Neural cell (in vitro differentiated cells): ENCODE data around the gene BRI3.

Source experiments
- EZH2 ChIP-seq: fragments of 200-600, 300-800 bp; shearing (Covaris generic), sonication (generic); IDR thresholded peaks from 2 replicates; pipeline ENCODE4 v1.6.1; 2014; ENCODE audit warnings: antibody characterized with exemption, low read length, borderline replicate concordance, mild to moderate bottlenecking; ENCODE audit not compliant: insufficient read depth, poor library complexity, severe bottlenecking
- MXI1 ChIP-seq: fragments of 450-650 bp; conservative IDR thresholded peaks from 2 replicates; pipeline ENCODE4 v1.6.1; 2014; ENCODE audit warnings: antibody characterized with exemption, mild to moderate bottlenecking; ENCODE audit not compliant: poor library complexity, severe bottlenecking
- POLR2AphosphoS5 ChIP-seq: IDR thresholded peaks from 2 replicates; pipeline ENCODE4 v1.6.1; 2012
- SMC3 ChIP-seq: fragments of 450-650 bp; conservative IDR thresholded peaks from 2 replicates; pipeline ENCODE4 v1.6.1; 2014; ENCODE audit warnings: antibody characterized with exemption, mild to moderate bottlenecking, moderate library complexity; ENCODE audit not compliant: poor library complexity
- TAF1 ChIP-seq: IDR thresholded peaks from 2 replicates; pipeline ENCODE4 v1.6.1; 2012; ENCODE audit warnings: low read depth
- TF ChIP-seq, protein P1 (sequence below): fragments of 450-650 bp; IDR thresholded peaks from 2 replicates; pipeline ENCODE4 v1.5.1; 2014; ENCODE audit warnings: antibody characterized with exemption, mild to moderate bottlenecking, moderate library complexity; ENCODE audit not compliant: poor library complexity, severe bottlenecking
- TF ChIP-seq, protein P2 (sequence below): IDR thresholded peaks from 2 replicates; pipeline ENCODE4 v1.6.1; 2012; ENCODE audit warnings: borderline replicate concordance

DNA sequence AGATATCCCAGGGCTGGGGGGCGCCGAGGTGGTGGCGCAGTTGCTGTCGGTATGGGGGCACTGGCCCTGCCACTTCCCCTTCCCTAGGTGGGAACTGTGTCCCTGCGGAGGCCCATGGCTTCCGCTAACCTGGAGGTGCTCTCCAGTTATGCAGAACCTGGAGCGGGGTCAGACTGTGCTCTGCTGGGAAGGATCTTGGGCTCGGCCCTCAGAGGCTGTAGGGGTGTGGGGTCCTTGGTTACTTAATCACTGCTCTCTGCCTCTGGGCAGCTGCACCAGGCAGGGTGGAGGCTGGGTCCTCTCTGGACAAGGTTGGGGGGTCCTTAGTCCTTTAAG lies 2.4 kb downstream of the BRI3 start:
- TF ChIP-seq, protein P1, sequence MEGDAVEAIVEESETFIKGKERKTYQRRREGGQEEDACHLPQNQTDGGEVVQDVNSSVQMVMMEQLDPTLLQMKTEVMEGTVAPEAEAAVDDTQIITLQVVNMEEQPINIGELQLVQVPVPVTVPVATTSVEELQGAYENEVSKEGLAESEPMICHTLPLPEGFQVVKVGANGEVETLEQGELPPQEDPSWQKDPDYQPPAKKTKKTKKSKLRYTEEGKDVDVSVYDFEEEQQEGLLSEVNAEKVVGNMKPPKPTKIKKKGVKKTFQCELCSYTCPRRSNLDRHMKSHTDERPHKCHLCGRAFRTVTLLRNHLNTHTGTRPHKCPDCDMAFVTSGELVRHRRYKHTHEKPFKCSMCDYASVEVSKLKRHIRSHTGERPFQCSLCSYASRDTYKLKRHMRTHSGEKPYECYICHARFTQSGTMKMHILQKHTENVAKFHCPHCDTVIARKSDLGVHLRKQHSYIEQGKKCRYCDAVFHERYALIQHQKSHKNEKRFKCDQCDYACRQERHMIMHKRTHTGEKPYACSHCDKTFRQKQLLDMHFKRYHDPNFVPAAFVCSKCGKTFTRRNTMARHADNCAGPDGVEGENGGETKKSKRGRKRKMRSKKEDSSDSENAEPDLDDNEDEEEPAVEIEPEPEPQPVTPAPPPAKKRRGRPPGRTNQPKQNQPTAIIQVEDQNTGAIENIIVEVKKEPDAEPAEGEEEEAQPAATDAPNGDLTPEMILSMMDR = no peak
- TF ChIP-seq TAF1 (no peak), POLR2AphosphoS5 (no peak), SMC3 (no peak), EZH2 (no peak), MXI1 (no peak)
- TF ChIP-seq, protein P2, sequence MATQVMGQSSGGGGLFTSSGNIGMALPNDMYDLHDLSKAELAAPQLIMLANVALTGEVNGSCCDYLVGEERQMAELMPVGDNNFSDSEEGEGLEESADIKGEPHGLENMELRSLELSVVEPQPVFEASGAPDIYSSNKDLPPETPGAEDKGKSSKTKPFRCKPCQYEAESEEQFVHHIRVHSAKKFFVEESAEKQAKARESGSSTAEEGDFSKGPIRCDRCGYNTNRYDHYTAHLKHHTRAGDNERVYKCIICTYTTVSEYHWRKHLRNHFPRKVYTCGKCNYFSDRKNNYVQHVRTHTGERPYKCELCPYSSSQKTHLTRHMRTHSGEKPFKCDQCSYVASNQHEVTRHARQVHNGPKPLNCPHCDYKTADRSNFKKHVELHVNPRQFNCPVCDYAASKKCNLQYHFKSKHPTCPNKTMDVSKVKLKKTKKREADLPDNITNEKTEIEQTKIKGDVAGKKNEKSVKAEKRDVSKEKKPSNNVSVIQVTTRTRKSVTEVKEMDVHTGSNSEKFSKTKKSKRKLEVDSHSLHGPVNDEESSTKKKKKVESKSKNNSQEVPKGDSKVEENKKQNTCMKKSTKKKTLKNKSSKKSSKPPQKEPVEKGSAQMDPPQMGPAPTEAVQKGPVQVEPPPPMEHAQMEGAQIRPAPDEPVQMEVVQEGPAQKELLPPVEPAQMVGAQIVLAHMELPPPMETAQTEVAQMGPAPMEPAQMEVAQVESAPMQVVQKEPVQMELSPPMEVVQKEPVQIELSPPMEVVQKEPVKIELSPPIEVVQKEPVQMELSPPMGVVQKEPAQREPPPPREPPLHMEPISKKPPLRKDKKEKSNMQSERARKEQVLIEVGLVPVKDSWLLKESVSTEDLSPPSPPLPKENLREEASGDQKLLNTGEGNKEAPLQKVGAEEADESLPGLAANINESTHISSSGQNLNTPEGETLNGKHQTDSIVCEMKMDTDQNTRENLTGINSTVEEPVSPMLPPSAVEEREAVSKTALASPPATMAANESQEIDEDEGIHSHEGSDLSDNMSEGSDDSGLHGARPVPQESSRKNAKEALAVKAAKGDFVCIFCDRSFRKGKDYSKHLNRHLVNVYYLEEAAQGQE = no peak
